H1 (cell line): ENCODE measurements around the gene PEAK1. TPM values are rescaled to one million over a fixed set of nuclear protein-coding genes. Genes with fewer than 3 reads are reported as not detected.

Experiments used
- CBX8 ChIP-seq: fragments of 300-800, 300-1000 bp; sonication (generic); IDR thresholded peaks from 2 replicates; pipeline ENCODE4 v1.7.1; 2016; ENCODE audit warnings: low read depth, low read length, borderline replicate concordance
- SIX5 ChIP-seq: IDR thresholded peaks from 2 replicates; pipeline ENCODE4 v1.6.1; 2011; ENCODE audit warnings: mild to moderate bottlenecking, low read depth, low read length
- polyA plus RNA-seq, 7 experiments: library from polyadenylated mRNA; depleted of rRNA in 3 of 7; stranded (reverse) in 5 of 7; unstranded in 2 of 7; fragments of >200 nt in 5 of 7; fragments of 200-250 nt in 2 of 7; gene quantifications; 1 replicate in 5 of 7; 2 replicates in 1 of 7; 4 replicates in 1 of 7; pipeline versions ENCODE4 v1.2.1 to v1.2.3, GENCODE V29; 2011 to 2013; ENCODE audit warnings: missing spikeins in 2 of 7, mixed read lengths in 2 of 7
- total RNA-seq: library from RNA; stranded (reverse); fragmentation: NEBNext Ultra II Directional; extraction: Animal tissue kit (Norgen Biotek cat#: 25700); gene quantifications from 2 replicates; pipeline ENCODE4 v1.2.1, GENCODE V29; 2021

PEAK1 gene
- total and polyA plus RNA-seq, 2 of the 8 experiments (the other 6 are each of a cell fraction or from before 2014, with no cell fraction given) = 8.8 to 44.8 TPM

- TF ChIP-seq SIX5 = no peak
- TF ChIP-seq CBX8 = no peak
Measured at GRCh38 chr15:77247116-77247515, 172.8 kb downstream of the PEAK1 start (continued).
